Ovary (tissue), 3 donors: ENCODE results near the gene SLC39A11.

ENCODE experiments used
- CTCF ChIP-seq, 3 donors: fragments of 450-650 bp in 2 of 3; fragments of 200-600 bp in 1 of 3; IDR thresholded peaks; one replicate each; pipeline versions ENCODE4 v1.5.1 to v1.8.0; 2016 to 2022; ENCODE audit warnings: antibody characterized with exemption in 3 of 3, mild to moderate bottlenecking in 1 of 3
- EP300 ChIP-seq: sonication (generic); formaldehyde crosslinking; IDR thresholded peaks from one replicate; pipeline ENCODE4 v1.6.1; 2017; ENCODE audit warnings: antibody characterized with exemption
- donor health status: DM: no; HTN: no; CAD: no.

DNA sequence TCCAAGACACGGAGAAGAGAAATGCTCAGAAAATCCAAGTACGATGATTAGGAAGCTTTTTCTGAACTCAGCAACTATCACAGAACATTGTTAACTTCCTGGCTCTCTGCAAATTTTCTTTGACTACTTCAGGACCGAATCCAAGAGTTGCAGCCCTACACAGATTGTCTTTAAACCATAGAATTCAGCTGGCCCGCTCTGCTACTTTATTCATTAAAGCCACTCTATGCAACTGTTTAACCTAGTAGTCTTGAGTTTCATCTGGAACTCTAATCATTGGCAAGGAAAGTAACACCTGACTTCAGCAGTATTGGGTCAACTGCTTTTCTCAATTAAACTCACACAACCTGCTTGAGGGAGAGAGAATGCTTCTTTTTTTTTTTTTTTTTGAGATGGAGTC is 210.1 kb downstream of the SLC39A11 start:
- TF ChIP-seq EP300: no peak
- TF ChIP-seq CTCF (IDR thresholded peaks at IDR 0.05): no peak
